ENCODE measurements around the gene EIF3B. TPM values are rescaled to one million over a fixed set of nuclear protein-coding genes. Genes with fewer than 3 reads are reported as not detected.
A peak's percentile ranks its signal among the peaks of the same experiment; 100 is the strongest.

Gene EIF3B
- total and polyA plus RNA-seq, 2 of the 4 experiments (the other 2 are of a cell fraction), result 105 to 201 TPM

DNA sequence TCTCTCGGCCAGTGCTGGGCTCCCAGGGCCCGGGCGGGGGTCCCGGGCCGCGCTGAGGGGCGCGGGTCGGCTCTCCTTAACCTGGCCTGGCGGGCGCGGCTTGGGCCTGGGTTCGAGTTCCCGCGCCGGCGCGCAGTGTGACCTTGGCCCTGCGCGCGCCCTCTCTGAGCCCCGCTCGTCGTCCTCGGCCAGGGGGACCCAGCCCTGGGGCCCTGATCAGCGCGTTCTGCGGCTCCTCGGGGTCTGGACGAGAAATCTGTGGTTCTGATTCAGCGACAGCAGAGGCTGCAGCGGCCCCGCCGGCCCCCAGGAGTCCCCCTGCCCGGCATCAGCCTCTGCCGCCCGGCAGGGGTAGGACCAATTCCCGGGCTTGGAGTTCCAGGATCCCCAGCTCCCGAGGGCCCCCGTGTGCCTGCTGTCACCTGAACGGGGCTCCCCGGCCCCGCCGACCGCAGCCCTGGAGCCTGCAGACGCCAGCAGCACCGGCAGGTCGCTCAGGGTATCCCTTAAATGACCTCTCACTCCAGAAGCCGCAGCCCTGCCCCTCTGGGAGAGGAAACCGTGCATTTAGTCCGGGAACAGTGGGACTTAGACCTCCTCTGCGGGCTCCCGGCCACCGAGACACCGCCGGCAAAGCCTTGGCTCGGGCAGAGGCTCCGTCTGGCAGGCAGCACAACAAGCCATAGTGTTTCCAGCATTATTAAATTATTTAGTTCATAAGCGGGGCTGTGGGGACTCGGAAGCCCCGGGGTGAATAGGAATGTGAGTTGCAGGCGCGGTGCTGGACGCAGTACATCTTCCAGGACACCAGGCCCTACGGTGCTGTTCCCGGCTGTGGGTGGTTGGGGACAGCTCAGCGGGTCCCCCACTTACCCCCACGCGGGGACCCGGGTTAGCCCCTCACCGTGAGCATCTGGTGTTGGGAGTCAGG is 49.4 kb downstream of the EIF3B start:
- Histone ChIP-seq H3K4me1 (ENCODE audit: control insufficient read depth, insufficient read depth, low read length) (peaks cover 9% of the 10 kb centered on the region), H4K91ac (ENCODE audit: insufficient read depth, low read depth, low read length) (no peak overlapping the region), H4K8ac (ENCODE audit: low read depth in 2 of 2, low read length in 2 of 2) (peak overlapping the region in 1 of 2 experiments; percentile 21; a peak in 1 of 4 replicates), H3K36me3 (ENCODE audit: control insufficient read depth, insufficient read depth, low read length) (no peaks in the 10 kb centered on the region), H2BK120ac (ENCODE audit: low read depth, low read length) (no peak overlapping the region), H3K4ac (ENCODE audit: low read depth, low read length) (no peak overlapping the region), H3K27me3 (ENCODE audit: control insufficient read depth, insufficient read depth, low read length) (no peaks in the 10 kb centered on the region), H3K27ac (ENCODE audit: insufficient read depth, low read length) (peak overlapping the region; percentile 31; the same call in 1 of the 2 replicates), H2BK15ac (ENCODE audit: low read depth, low read length) (no peak overlapping the region), H3K56ac (ENCODE audit: extremely low read depth, insufficient read depth, low read length) (no peak overlapping the region), H4K5ac (ENCODE audit: low read depth, low read length) (no peak overlapping the region), H2BK20ac (ENCODE audit: low read depth, low read length) (no peak overlapping the region), H2AK9ac (replicated peaks; ENCODE audit: low read depth, low read length, poor library complexity) (peak overlapping the region; percentile 89), H3K9me1 (ENCODE audit: insufficient read depth, low read length) (peaks cover 11% of the 10 kb centered on the region), H3K79me1 (ENCODE audit: low read depth in 1 of 2, low read length in 2 of 2) (peaks cover 15 to 37% of the 10 kb centered on the region in 2 experiments), H4K20me1 (ENCODE audit: insufficient read depth, low read length) (peaks cover 17% of the 10 kb centered on the region), H2BK5ac (ENCODE audit: low read depth, low read length, poor library complexity, severe bottlenecking) (no peak overlapping the region), H2AK5ac (ENCODE audit: low read depth, low read length) (no peak overlapping the region; the same call in none of the 2 replicates), H3K14ac (replicated peaks; ENCODE audit: low read depth, low read length) (no peak overlapping the region), H3K4me3 (ENCODE audit: insufficient read depth, low read depth, low read length) (peak overlapping the region; percentile 85), H3K9ac (ENCODE audit: low read depth, low read length) (peak overlapping the region; percentile 68), H3K4me2 (ENCODE audit: low read depth, low read length) (peak overlapping the region; percentile 78), H3K9me3 (ENCODE audit: control insufficient read depth, insufficient read depth, low read length) (no peaks in the 10 kb centered on the region), H3K18ac (ENCODE audit: low read depth, low read length) (no peak overlapping the region), H2AFZ (replicated peaks; ENCODE audit: low read length, poor library complexity) (peak overlapping the region; percentile 87), H3K23ac (ENCODE audit: low read depth, low read length) (peak overlapping the region; percentile 52; the same call in 1 of the 2 replicates)
- intact Hi-C loops (cut with micrococcal nuclease) (loop anchor here (1.0 to 10.0 kb wide), 3 partner anchors 8 to 67 kb away; no protein-coding TSS in a partner anchor), dilution Hi-C loops (cut with HindIII; ENCODE audit: low sequenced_read_pairs, unreplicated experiment) (no loop called here), in situ Hi-C loops (cut with MboI; ENCODE audit: low sequenced_read_pairs) (no loop called here)
- DNase-seq (peak; percentile 21), ATAC-seq (ENCODE audit: low read depth) (peak; percentile 55)
- peak; percentile 15; the same call in 1 of the 2 replicates for TF ChIP-seq SMC3 (IDR thresholded peaks at IDR 0.05; ENCODE audit: low read depth, low read length)
- TF ChIP-seq MAFK (IDR thresholded peaks at IDR 0.05; ENCODE audit: low read depth, low read length), result no peak
- CTCF ChIA-PET, result interaction anchor here (0.9 kb wide), 1 partner anchor 9 kb away, joined by 3 read pairs; no protein-coding TSS in a partner anchor
- POLR2A ChIA-PET (ENCODE audit: unreplicated experiment), result interaction anchor here (1.0 kb wide), 1 partner anchor 8 kb away, joined by 3 read pairs; no protein-coding TSS in a partner anchor
- BruUV-seq (replicated peaks), result no TSS peak
- WGBS, 2 experiments (ENCODE audit: extremely low coverage in 2 of 2, insufficient read length in 1 of 2), result 1% methylated on average over 27 of the region's 71 CpGs; no CpG with 5 or more reads in 1 of the 2 experiments
